ENCODE measurements around the gene ACADVL. TPM values are rescaled to one million over a fixed set of nuclear protein-coding genes. Genes with fewer than 3 reads are reported as not detected.

The ACADVL gene
- polyA plus RNA-seq, 1 donor from 2014 or later = 88.6 TPM

DNA sequence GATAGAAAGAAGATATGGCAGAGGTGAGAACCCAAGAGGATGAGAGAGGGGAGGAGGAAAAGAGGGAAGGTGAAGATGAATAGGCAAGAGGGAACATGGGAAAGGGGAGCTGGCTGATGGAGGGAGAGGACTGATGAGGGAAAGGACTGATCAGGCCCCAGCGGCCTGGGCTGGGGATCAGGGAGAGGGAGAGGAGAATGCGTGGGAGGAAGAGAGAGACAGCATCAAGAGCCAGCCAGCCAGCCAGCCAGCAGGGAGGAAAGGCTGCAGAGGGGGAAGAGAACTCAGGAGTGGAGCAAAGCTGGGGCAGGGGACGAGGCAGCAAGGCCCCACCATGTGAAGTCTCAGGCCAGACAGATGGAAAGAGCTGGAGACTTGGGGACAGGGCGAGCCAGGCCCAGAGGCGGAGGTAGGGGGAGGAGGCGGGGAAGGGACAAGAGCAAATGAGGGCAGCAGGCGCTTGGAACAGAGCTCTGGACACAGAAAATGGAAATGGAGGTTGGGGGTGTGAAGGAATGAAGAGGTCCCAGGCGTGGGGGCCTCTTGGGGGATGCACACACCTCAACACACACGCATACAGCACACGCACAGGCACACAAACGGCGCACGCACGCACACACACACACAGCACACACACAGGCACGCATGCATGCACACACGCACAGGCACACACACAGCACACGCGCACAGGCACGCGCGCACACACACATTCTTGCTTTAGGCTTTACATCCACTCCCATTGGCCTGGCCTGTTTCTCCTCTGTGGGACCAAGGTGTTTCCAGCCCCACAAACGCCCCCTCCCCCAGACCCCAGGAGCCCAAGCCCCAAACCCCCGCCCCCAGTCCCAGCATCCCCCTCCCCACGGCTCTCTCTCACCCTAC, 12.4 kb upstream of the ACADVL start:
- Mint-ChIP-seq H3K9me3 (no peaks in the 10 kb centered on the region), H3K27ac (peak overlapping the region in 2 of 3 donors; percentile 25 to 30), H3K36me3 (peaks cover 2% of the 10 kb centered on the region), H3K4me1 (peaks cover 18 to 23% (median 21%) of the 10 kb centered on the region in 3 donors), H3K27me3 (peaks cover 2% of the 10 kb centered on the region), H3K4me3 (peak overlapping the region in 2 of 4 donors; percentile 28 to 40)

DNA sequence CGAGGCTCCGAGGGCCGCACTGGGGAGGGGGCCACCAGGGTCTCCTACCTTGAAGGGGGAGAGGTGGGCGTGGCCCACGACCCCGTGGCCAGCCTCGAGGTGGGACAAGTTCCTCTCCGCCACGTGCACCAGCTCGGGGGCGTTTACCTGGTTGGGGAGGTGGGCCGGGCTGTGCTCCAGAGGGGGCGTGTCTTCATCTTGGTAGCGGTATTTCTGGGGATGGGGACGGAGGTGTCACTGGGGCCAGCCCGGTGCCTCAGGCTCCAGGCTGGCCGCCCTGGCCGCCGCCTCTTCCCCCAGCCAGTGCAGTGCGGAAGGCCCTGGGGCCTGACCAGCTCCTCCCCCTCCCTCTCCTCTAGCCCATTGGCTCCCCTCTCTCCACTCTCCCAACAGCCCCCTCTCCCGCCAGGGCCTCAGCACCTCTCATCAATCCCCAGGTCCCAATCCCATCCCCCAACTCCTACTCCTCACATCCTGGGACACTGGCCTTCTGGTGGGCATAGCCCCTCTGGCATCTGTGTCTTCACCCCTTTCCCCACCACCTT, 11.6 kb upstream of the ACADVL start:
- peak overlapping the region in 1 of 3 donors; percentile 26 for H3K27ac Mint-ChIP-seq
- peaks cover 18 to 21% (median 21%) of the 10 kb centered on the region in 3 donors for H3K4me1 Mint-ChIP-seq

DNA sequence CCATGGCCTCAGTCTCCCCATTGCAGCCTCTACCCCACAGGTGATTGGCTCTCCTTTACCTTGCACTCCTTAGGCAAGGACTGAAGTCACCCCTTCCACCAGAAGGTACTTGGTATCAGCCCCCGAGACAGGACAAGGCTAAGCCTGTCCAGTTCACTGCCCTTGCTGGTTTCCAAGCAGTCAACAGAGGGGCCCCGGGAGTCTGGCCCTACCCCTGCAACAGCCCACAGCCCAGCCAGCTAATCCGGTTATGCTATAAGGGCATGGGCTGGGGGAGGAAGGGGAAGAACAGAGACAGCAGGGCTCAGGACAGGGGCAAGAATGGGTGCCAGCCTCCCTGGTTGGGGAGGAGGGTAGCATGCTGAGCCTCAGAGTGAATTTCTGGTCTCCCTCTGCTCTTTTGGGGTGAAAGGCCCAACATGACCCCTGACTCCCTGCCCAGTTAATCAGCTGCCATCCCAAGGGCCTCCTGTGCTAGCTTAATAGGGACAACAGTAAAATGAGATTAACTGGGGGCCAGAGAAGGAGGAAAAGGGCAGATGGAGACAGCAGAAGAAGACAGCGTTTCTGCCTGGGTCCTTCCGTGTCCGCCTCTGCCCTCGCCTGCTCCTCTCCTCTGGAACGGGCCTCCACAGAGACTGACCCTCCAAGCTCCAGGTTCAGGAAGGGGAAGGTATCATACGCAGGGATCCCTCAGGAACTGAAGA, 10.8 kb upstream of the ACADVL start:
- peak overlapping the region in 1 of 3 donors; percentile 26 for H3K27ac Mint-ChIP-seq
- peaks cover 24 to 26% (median 25%) of the 10 kb centered on the region in 3 donors for H3K4me1 Mint-ChIP-seq

More for the DNA sequence above, 11.6 kb upstream of the ACADVL start:
- H3K27me3 Mint-ChIP-seq = peaks cover 2% of the 10 kb centered on the region
- H3K36me3 Mint-ChIP-seq = peaks cover 2% of the 10 kb centered on the region
- no peak overlapping the region for H3K4me3 Mint-ChIP-seq
- H3K9me3 Mint-ChIP-seq = no peaks in the 10 kb centered on the region

DNA sequence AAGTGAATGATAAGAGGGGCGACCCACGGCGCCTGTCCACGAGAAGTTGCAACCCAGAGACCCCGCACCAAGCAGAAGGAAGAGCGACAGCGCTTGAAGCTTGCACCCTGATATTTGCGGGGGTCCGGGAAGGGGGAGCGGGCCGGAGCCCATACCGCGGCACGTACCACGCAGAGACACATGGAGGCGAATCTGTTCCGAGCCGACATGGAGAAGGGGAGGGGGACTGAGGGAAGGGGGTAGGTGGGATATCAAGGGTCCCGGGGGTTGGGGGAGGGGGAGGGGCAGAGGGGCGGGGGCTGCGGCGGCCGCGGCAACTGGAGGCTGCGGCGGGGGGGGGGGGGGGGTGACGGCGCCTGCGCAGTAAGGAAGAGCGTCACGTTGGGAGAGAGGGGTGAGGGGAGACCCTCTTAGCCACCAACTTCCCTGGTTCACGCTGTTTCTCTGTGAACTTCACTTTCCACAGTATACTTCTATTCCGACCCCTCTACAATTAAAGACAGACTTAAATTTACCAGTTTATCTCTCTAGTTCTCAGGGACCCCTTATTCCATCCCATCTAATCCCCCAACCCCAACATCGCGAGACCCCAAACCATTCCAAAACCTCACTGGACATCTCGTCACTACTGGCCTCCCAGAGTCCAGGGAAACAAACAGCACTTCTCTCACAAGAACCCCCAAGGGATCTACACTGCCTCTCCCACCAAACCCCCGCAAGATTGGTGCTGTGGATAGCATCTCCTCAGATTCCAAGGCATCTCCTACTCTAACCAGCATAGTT, 8.1 kb upstream of the ACADVL start:
- Mint-ChIP-seq H3K4me3 (peak overlapping the region in 1 of 4 donors; percentile 76), H3K27ac (peak overlapping the region in 1 of 3 donors; percentile 89), H3K9me3 (no peaks in the 10 kb centered on the region), H3K27me3 (peaks cover 6% of the 10 kb centered on the region), H3K36me3 (no peaks in the 10 kb centered on the region), H3K4me1 (peaks cover 14 to 22% (median 16%) of the 10 kb centered on the region in 3 donors)

More for the DNA sequence above, 10.8 kb upstream of the ACADVL start:
- H3K4me3 Mint-ChIP-seq = peak overlapping the region in 2 of 4 donors; percentile 45 to 52
- peaks cover 3% of the 10 kb centered on the region for H3K27me3 Mint-ChIP-seq
- no peaks in the 10 kb centered on the region for H3K9me3 Mint-ChIP-seq
- H3K36me3 Mint-ChIP-seq = peaks cover 2% of the 10 kb centered on the region

DNA sequence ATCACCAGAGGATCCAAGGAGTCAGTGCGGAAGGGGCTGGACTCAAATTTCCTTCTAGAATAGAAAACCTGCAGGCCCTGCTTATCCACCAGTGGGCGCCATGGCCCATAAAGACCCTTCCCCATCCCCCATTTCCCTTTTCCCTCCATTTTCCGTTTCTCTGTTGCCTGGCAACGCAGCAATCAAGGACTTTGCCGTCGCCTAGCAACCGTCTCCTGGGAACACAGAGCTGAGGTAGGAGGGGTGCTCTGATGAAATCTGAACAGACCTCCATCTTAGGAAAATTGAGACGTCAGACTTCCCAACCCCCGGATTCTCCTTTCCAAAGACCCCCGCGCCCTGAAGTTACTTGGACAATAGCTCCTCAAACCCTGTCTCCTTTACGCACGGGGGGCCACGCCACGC, 5.8 kb upstream of the ACADVL start:
- H3K4me3 Mint-ChIP-seq = peak overlapping the region; percentile 92 to 96 (median 94)
- no peaks in the 10 kb centered on the region for H3K36me3 Mint-ChIP-seq
- H3K27ac Mint-ChIP-seq = peak overlapping the region; percentile 98 to 99 (median 98)
- no peaks in the 10 kb centered on the region for H3K9me3 Mint-ChIP-seq
- H3K4me1 Mint-ChIP-seq = peaks cover 14 to 30% (median 21%) of the 10 kb centered on the region in 3 donors
- peaks cover 7% of the 10 kb centered on the region for H3K27me3 Mint-ChIP-seq

DNA sequence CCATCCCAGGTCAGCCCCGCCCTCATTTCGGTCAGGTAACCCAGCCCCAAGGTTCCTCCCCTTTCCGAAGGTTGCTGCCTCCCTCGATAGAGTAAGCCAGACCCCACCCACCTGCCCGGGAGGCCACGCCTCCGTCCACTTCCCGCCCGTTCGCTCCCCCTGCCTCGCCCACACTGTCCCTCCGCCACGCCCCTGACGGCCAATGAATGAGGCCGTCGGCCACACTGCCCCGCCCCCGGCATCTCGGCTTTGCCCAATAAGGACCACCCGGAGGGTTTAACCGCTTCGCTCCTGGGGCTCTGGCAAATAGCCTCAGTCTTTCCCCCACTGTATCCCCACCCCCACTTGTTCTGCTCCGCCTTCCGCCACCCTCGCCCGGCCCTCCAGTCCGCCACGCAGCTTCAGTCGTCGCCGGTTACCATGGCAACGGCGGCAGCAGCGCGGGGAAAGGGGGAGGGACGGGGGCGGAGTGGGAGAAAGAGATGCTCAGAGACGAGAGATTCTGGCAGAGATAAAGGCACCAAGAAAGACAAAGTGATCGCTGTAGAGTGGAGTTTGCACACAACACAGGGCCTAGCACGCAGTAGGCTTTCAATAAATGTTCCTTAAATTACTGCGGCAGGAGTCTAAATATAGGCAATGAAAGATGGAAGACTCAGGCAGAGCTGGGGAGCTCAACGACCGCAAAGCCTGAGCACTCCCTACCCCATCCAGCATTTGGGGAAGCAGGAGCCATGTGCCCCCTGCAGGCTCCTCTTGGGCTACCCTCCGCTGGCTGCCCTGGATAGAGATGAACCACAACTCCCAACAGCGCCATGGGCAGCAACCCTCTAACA, 5.2 kb upstream of the ACADVL start:
- Mint-ChIP-seq H3K4me1 (peaks cover 16 to 34% (median 26%) of the 10 kb centered on the region in 3 donors), H3K9me3 (no peaks in the 10 kb centered on the region), H3K36me3 (no peaks in the 10 kb centered on the region), H3K27ac (peak overlapping the region; percentile 98 to 99 (median 98)), H3K27me3 (peaks cover 8% of the 10 kb centered on the region), H3K4me3 (peak overlapping the region; percentile 92 to 96 (median 94))

DNA sequence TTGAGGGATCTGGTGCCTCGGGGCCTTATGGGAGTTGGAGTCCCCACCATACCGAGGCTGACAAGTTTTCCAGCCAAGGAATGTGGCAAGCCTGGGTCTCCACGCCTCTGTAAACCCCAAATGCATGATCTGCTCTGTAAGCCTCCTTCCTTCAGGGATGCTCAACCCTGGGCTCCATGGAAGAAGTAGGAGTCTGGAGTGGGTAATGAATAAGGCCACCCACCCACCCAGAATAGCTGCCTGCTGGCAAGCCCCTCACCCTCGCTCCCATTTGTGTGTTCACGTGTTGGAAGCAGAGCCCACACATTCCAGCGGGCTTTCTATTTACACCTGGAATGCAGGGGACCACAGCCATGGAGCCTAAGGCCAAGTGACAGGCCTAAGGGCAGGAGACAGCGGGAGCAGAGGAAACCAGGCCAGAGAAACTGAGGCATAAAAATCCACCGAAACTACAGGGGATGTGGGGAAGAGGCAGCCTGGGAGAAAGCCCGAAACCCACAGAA, 4.6 kb upstream of the ACADVL start:
- H3K27me3 Mint-ChIP-seq = peaks cover 9% of the 10 kb centered on the region
- H3K4me3 Mint-ChIP-seq = peak overlapping the region; percentile 92 to 96 (median 94)
- H3K4me1 Mint-ChIP-seq = peaks cover 19 to 36% (median 28%) of the 10 kb centered on the region in 3 donors
- no peaks in the 10 kb centered on the region for H3K36me3 Mint-ChIP-seq
- H3K27ac Mint-ChIP-seq = peak overlapping the region; percentile 98 to 99 (median 98)
- H3K9me3 Mint-ChIP-seq = no peaks in the 10 kb centered on the region

DNA sequence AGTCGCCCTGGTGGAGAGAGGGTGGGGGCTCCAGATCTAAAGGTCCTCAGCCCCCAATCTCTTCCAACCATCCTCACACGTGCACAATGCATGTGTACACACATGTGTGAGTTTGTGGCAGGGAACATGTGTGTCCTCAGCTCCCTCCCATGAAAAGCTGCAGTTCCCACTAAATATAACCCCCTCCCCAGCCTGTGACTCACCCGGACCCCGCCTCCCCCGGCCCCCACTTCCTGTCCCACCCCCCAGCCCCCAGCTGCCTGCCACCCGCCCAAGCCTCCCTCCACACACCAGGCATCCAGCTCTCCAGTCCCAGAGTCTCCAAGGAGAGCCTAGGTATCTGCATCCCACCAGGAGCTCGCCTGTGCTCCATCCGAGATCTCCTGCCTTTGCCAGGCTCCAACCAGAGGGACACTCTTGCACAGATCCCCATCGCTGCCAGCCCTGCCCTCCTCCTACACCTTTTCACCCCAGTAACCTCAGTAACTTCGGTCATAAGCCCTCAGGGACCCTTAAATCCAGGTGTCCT, 4.0 kb upstream of the ACADVL start:
- peak overlapping the region in 1 of 3 donors; percentile 71 for H3K27ac Mint-ChIP-seq
- H3K9me3 Mint-ChIP-seq = no peaks in the 10 kb centered on the region
- peak overlapping the region in 1 of 4 donors; percentile 37 for H3K4me3 Mint-ChIP-seq
- H3K36me3 Mint-ChIP-seq = no peaks in the 10 kb centered on the region
- peaks cover 24 to 36% (median 33%) of the 10 kb centered on the region in 3 donors for H3K4me1 Mint-ChIP-seq
- peaks cover 9% of the 10 kb centered on the region for H3K27me3 Mint-ChIP-seq

DNA sequence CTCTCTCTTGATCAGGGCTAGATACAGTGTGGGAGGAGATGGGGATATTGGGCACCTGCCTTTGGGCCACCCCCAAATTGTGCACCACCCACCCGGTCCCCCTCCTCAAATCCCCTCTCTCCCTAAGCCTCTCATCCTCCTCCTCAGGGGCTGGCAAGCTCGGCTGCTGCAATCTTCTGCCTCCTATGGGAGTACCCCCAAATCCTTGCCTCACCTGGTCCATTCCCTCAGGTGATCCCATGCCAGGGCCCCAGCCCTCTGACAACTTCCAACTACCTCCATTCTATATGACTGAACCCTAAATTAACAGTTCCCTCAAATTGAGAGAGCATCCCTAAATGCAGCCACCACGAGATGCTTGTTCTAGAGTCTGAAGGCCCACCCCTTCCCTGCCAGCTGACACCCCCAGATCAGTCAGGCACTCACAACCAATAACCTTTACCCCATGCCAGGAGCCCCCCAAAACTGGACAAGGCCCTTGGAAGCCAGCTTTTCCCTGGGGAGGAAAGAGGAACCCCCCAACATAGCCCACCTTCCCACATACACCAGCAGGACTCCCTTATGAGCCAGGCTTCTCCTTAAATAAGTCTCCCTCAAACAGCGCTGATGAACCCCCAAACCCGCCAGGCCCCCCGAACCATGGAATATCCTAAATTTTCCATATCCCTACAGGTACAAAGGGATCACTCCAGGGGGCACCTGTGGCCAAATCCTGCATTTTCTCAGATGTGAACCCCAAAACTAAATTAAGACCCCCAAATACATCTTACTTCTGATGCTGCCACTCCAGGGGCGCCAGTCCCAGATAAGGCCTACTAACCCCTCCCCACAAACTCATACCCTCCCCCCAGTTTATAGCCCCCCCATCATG, 3.3 kb upstream of the ACADVL start:
- Mint-ChIP-seq H3K4me1 (peaks cover 31 to 40% (median 35%) of the 10 kb centered on the region in 3 donors), H3K27ac (peak overlapping the region in 2 of 3 donors; percentile 71 to 73), H3K4me3 (peak overlapping the region in 2 of 4 donors; percentile 37 to 77), H3K27me3 (peaks cover 9% of the 10 kb centered on the region), H3K9me3 (no peaks in the 10 kb centered on the region), H3K36me3 (no peaks in the 10 kb centered on the region)

DNA sequence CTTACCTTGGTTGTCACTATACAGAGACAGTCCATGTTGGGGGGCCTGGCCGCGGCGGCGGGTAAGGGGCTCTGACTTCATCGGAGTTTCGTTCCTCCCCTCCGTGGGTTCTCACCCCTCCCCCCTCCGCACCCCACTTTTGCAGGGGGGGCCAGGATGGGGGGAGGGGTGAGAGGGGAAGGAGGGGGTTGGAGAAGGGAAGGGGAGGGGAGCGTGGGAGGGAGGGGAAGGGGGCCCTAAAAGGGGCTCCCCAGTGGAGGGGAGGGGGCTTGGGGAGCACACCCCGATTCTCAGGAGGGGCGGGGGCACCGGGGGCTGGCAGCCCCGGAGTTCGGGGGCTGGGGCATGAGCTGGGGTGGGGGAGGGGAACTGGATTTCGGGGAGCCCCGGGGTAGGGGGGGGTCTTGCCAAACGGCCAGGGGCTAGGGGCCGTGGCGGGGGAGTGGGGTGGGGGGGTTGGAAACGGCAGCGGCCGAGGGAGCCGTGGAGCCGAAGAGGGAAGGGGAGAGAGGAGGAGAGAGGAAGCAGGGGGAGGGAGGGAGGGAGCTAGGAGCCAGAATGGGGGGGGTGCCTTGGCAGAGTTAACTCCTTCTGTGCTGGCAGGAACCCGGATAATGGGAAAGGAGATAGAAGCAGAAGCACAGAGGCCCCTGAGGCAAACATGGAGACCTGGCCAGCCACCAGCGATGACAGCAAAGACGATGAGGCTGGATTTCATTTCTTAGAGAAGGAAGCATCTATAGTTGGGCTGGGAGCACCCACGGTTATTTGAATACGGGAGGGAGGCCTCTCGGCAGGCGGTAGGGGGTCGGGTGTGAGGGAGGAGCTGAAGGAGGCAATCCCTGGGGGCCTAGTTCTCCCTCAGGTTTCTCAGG, 2.4 kb upstream of the ACADVL start:
- peaks cover 28 to 36% (median 35%) of the 10 kb centered on the region in 3 donors for H3K4me1 Mint-ChIP-seq
- peak overlapping the region in 3 of 4 donors; percentile 70 to 93 (median 71) for H3K4me3 Mint-ChIP-seq
- H3K36me3 Mint-ChIP-seq = no peaks in the 10 kb centered on the region
- H3K9me3 Mint-ChIP-seq = no peaks in the 10 kb centered on the region
- H3K27ac Mint-ChIP-seq = peak overlapping the region in 2 of 3 donors; percentile 71 to 73
- peaks cover 7% of the 10 kb centered on the region for H3K27me3 Mint-ChIP-seq

DNA sequence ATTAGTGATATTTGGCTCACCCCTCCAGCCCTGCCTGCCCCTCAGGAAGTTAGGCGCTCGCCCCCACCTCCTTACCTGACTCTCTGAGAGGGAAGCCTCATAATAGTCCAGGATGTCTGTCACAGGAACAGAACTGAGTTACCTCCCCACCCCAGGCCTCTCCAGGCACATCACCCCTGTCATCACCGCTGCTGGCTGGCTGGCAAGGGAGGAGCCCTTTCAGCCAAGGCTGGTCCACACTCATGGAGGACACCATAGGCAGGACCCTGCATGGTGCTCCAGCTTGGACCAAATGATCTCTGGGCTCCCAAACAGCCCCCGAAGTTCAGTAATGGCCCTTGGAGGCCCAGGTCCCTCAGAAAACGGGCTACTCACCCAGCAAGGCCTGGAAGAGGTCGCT, 1.6 kb upstream of the ACADVL start:
- no peaks in the 10 kb centered on the region for H3K36me3 Mint-ChIP-seq
- H3K27ac Mint-ChIP-seq = peak overlapping the region in 1 of 3 donors; percentile 57

More for the DNA sequence above, 1.6 kb upstream of the ACADVL start:
- H3K9me3 Mint-ChIP-seq = no peaks in the 10 kb centered on the region
- peaks cover 26 to 36% (median 35%) of the 10 kb centered on the region in 3 donors for H3K4me1 Mint-ChIP-seq
- H3K4me3 Mint-ChIP-seq = peak overlapping the region in 3 of 4 donors; percentile 70 to 93 (median 71)
- peaks cover 7% of the 10 kb centered on the region for H3K27me3 Mint-ChIP-seq
